Colonic mucosa (tissue), 4 donors: ENCODE results near the gene KIAA1191. TPM values are rescaled to one million over a fixed set of nuclear protein-coding genes. Genes with fewer than 3 reads are reported as not detected.
"Not testable (repeated sequence)": the region's sequence is repeated elsewhere in the genome, so short reads cannot be mapped to it uniquely, and the experiment has no call there.

Experiments used
- DNase-seq: peaks from one replicate; pipeline ENCODE4 v3.0.0-alpha.2; 2020
- H3K27ac ChIP-seq: fragments of 200-600 bp; one replicate; pipeline ENCODE4 v1.8.0; 2021
- H3K27me3 ChIP-seq: fragments of 200-600 bp; one replicate; pipeline ENCODE4 v1.8.0; 2021
- H3K36me3 ChIP-seq: fragments of 200-600 bp; one replicate; pipeline ENCODE4 v1.8.0; 2021
- H3K4me1 ChIP-seq: fragments of 200-600 bp; one replicate; pipeline ENCODE4 v1.8.0; 2021; ENCODE audit warnings: mild to moderate bottlenecking
- H3K4me3 ChIP-seq: fragments of 200-600 bp; one replicate; pipeline ENCODE4 v1.8.0; 2021
- H3K9ac ChIP-seq, 2 donors: one replicate each; pipeline ENCODE4 v1.7.0; 2013; ENCODE audit warnings: control low read depth in 2 of 2, low read depth in 2 of 2, low read length in 2 of 2
- H3K9me3 ChIP-seq: fragments of 200-600 bp; one replicate; pipeline ENCODE4 v1.8.0; 2021
- CTCF ChIP-seq: fragments of 200-600 bp; IDR thresholded peaks from one replicate; pipeline ENCODE4 v1.8.0; 2022; ENCODE audit warnings: antibody characterized with exemption, mild to moderate bottlenecking
- intact Hi-C: fragments of 100-400 bp; cut with DNase I; formaldehyde crosslinking; loops from one replicate; pipeline ENCODE4 v1.14.1; 2022
- total RNA-seq, 2 donors: library from RNA; stranded (reverse); fragmentation: NEBNext Ultra II Directional in 1 of 2; extraction: Animal tissue kit (Norgen Biotek cat#: 25700) in 1 of 2; gene quantifications; one replicate each; pipeline ENCODE4 v1.2.1, GENCODE V29; 2021
- donor health status: healthy.
- donor health status: DM: no; HTN: no; CAD: no.
- donor health status: DM: no; HTN: no; CAD: no.

Gene KIAA1191
- total RNA-seq, 2 donors from 2014 or later, result 57.4 to 89.1 TPM

DNA sequence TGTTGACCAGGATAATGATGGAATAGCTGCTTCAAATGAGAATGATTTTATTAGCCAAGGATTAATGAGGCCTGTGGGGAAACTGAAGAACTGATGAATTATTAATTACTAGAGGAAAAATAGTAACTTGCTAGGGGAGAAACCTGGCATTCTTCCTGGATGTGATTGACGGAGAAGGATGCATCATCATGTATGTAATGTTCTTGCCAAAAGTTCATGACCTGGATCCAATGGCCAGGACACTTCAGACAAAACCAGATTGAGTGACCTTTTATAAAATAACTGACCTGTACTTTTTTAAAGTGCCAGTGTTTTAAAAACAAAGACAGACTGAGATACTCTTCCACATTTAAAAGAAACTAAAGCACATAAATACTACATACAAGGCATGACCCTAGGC, 23.7 kb downstream of the KIAA1191 start:
- DNase-seq, result no peak
- Histone ChIP-seq H3K9ac (no peak overlapping the region), H3K4me3 (no peak overlapping the region), H3K36me3 (peaks cover 5% of the 10 kb centered on the region), H3K4me1 (no peaks in the 10 kb centered on the region), H3K27me3 (no peaks in the 10 kb centered on the region), H3K9me3 (no peaks in the 10 kb centered on the region), H3K27ac (no peak overlapping the region)
- no peak for TF ChIP-seq CTCF
- intact Hi-C loops, result no loop called here

- TF ChIP-seq CTCF, result no peak
- no peaks in the 10 kb centered on the region for H3K9me3 ChIP-seq
- H3K9ac ChIP-seq, result no peak overlapping the region
- H3K27ac ChIP-seq, result no peak overlapping the region
- no peak for DNase-seq
- intact Hi-C loops, result no loop called here
- no peak overlapping the region for H3K4me3 ChIP-seq
- peaks cover 5% of the 10 kb centered on the region for H3K36me3 ChIP-seq
- no peaks in the 10 kb centered on the region for H3K27me3 ChIP-seq
- no peaks in the 10 kb centered on the region for H3K4me1 ChIP-seq
Measured at GRCh38 chr5:176334031-176334770, 27.4 kb downstream of the KIAA1191 start.

DNA sequence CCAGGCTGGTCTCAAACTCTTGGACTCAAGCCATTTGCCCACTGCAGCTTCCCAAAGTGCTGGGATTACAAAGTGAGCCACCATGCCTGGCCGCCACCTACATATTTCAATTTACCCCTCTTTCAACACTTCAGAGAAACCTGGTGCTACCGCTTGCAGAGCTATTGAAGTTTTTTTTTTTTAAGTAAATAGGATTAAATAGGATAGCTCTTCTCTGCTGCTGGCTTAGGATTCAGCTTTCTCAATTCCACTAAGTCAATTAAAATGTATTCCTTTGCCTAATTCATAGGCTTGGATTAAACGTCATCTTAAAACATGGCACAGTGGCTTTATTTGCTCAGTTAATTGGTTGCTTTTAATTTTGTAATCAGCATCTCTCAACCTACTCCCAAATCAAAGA, 41.0 kb downstream of the KIAA1191 start:
- H3K4me3 ChIP-seq, result no peak overlapping the region
- H3K4me1 ChIP-seq, result no peaks in the 10 kb centered on the region
- no peaks in the 10 kb centered on the region for H3K36me3 ChIP-seq
- H3K27me3 ChIP-seq, result no peaks in the 10 kb centered on the region
- no peak overlapping the region for H3K27ac ChIP-seq
- no peaks in the 10 kb centered on the region for H3K9me3 ChIP-seq
- H3K9ac ChIP-seq, result no peak overlapping the region
- intact Hi-C loops, result no loop called here
- no peak for DNase-seq
- TF ChIP-seq CTCF, result no peak

GRCh38 chr5:176319827-176320554, 41.6 kb downstream of the KIAA1191 start:
- TF ChIP-seq CTCF, result no peak
- Histone ChIP-seq H3K4me1 (no peaks in the 10 kb centered on the region), H3K9ac (no peak overlapping the region), H3K27ac (no peak overlapping the region), H3K4me3 (no peak overlapping the region), H3K9me3 (no peaks in the 10 kb centered on the region), H3K27me3 (no peaks in the 10 kb centered on the region), H3K36me3 (no peaks in the 10 kb centered on the region)
- intact Hi-C loops, result no loop called here
- DNase-seq, result no peak

DNA sequence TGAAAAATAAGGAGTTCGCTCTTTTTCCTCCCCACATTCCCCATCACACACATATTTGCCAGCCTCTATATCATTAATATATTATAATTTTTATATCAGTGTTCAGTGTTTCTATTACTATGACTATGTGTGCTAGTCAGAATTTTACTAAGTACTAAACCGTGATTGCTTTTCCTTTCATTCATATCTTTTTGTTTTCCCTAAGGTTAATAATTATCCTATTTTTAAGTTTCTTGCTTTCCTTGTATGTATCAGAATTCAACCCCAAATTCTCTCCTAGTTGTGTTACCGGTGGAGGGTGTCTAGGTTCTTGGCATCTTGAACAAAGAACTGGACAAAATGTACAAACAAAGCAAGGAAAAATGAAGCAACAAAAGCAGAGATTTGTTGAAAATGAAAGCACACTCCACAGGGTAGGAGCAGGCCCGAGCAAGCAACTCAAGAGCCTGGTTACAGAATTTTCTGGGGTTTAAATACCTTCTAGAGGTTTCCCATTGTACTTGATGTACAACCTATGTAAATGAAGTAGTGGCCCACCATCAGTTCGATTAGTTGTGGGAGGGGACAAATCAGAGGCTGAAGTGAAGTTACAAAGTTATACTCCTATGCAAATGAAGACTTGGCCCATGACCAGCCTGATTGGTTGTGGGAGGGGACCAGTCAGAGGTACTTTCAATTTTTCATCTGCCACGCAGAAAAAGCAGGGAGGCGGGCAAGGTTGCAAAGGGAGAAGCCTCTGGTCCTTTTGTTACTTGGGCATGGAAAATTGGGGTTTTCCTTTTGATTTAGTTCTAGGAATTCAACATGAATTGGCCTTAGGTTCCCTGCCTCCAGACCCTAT, 43.8 kb downstream of the KIAA1191 start:
- no peaks in the 10 kb centered on the region for H3K4me1 ChIP-seq
- no peak overlapping the region for H3K4me3 ChIP-seq
- no peaks in the 10 kb centered on the region for H3K27me3 ChIP-seq
- DNase-seq, result no peak
- no peaks in the 10 kb centered on the region for H3K9me3 ChIP-seq
- intact Hi-C loops, result no loop called here
- no peaks in the 10 kb centered on the region for H3K36me3 ChIP-seq
- no peak overlapping the region for H3K27ac ChIP-seq
- no peak for TF ChIP-seq CTCF
- H3K9ac ChIP-seq, result no peak overlapping the region

DNA sequence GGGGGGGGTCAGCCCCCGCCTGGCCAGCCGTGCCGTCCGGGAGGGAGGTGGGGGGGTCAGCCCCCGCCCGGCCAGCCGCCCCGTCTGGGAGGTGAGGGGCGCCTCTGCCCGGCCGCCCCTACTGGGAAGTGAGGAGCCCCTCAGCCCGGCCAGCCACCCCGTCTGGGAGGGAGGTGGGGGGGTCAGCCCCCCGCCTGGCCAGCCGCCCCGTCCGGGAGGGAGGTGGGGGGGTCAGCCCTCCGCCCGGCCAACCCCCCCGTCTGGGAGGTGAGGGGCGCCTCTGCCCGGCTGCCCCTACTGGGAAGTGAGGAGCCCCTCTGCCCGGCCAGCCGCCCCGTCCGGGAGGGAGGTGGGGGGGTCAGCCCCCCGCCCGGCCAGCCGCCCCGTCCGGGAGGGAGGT, 56.2 kb downstream of the KIAA1191 start:
- H3K27ac ChIP-seq, DNase-seq, H3K9ac ChIP-seq, H3K27me3 ChIP-seq, H3K9me3 ChIP-seq, H3K36me3 ChIP-seq, H3K4me3 ChIP-seq, H3K4me1 ChIP-seq, intact Hi-C loops: not testable (repeated sequence)
